HFF-Myc (cell line): ENCODE data around the gene SRSF3.

Experiments
- DNase-seq: peaks from one replicate; pipeline ENCODE4 v3.0.0-alpha.2; 2011; ENCODE audit warnings: low read depth; ENCODE audit errors: extremely low read depth
- H3K4me3 ChIP-seq: replicated peaks from 2 replicates; pipeline ENCODE4 v1.5.1; 2011; ENCODE audit warnings: low read depth, mild to moderate bottlenecking, control low read depth, low read length
- CTCF ChIP-seq: IDR thresholded peaks from 2 replicates; pipeline ENCODE4 v1.5.1; 2012; ENCODE audit warnings: mild to moderate bottlenecking, low read depth, low read length, control low read depth; ENCODE audit errors: missing control alignments

SRSF3 gene

GRCh38 chr6:36638579-36638978, 44.4 kb downstream of the SRSF3 start:
- no peak for DNase-seq
- no peak overlapping the region for H3K4me3 ChIP-seq
- TF ChIP-seq CTCF = no peak

DNA sequence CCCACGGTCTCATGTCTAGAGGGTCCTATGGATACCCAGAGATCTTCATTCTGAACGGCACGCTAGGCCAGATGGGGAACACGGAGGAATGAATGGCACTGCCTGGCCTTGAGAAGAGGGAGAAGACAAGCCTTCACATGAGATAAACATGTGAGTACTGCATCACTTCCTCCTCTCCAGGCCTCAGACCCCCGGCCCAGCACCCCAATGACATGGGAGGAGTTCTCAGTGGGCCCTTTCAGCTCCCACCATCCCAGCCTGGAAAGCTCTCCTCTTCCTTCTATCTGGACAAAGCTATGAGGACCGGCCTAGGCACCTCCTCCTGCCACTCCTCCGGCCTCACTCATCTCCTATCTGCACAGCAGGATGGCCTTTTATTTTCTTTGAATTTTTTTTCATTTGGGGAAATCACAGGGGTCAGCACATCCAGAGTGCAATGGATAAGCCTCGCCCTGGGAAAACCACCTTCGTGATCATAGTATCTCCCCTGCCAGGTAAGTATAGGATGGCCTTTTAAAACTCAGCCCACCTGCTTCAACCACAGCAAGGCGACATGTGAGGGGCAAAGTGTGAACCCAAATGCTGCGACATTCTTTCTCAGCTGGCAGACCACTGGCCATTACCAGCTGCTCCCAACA, 45.1 kb downstream of the SRSF3 start:
- no peak for DNase-seq
- no peak overlapping the region for H3K4me3 ChIP-seq
- TF ChIP-seq CTCF = no peak

GRCh38 chr6:36641543-36641942, 47.4 kb downstream of the SRSF3 start:
- DNase-seq = no peak
- no peak overlapping the region for H3K4me3 ChIP-seq
- no peak for TF ChIP-seq CTCF

DNA sequence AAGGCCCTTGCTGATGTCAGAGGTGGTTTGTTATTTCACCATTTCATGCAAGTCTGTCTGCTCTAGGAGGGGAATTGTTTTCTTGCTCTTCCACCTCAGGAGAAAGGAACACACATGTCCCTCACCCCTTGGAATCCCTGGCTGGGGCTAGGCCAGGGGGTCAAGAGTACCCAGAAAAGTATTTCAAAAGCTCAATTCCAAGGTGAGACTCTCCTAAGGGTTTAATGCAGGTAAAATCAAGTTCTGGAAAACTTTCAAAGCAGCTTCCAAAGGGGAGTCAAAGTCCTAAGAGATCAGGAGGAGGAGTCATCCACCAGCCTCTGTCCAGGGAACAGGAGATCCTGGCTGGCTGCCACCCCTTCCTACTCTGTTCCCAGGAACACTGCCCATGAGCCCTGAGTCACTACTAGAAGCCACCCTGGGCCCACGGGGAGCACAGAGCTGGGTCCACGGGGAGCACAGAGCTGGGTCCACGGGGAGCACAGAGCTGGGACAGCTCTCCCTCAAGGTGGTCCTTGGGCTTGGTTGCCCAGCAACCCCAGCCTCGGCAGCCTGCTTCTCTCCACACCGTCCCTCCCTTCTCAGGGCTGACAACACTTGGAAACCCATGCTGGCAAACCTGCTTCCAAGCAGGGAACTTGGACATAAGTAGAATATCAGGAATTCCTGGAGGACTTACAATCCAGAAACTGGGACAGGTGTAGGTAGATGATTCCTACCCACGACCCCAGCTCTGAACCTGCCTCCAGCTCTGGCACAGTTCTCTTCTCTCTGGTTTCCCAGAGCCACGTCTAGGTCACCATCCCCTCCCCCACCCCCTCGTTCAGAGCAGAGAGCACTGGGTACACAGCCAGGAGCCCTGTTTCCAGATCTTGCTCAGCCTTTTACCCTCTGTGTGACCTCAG, 49.0 kb downstream of the SRSF3 start:
- peak; percentile 61 for DNase-seq
- H3K4me3 ChIP-seq = no peak overlapping the region
- TF ChIP-seq CTCF = no peak

DNA sequence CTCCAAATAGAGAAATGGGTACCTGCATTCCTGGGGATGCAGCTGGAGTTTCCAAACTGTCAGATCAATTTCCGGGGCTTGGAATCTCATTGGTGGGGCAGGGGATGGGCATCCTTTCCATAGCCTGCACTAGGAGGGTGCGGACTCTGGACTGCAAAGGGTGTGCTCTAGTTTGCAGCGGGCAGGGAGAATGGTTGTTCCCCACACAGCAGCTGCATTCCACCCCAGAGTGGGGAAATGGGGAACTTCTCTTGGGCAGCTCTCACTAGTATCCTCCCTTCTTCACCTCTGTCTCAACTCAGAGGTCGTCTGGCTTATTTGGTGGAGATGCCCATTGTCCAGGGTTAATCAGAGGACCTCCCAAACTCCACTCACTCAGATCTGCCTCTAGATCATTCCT, 49.8 kb downstream of the SRSF3 start:
- DNase-seq = no peak
- no peak for TF ChIP-seq CTCF
- H3K4me3 ChIP-seq = no peak overlapping the region

- H3K4me3 ChIP-seq = no peak overlapping the region
- no peak for TF ChIP-seq CTCF
- no peak for DNase-seq
Measured at GRCh38 chr6:36649086-36649485, 54.9 kb downstream of the SRSF3 start.
